ENCODE measurements around the gene SPC25. TPM values are rescaled to one million over a fixed set of nuclear protein-coding genes. Genes with fewer than 3 reads are reported as not detected.

The SPC25 gene
- total and polyA plus RNA-seq, 2 of the 13 experiments (the other 11 are each of a cell fraction or from before 2014, with no cell fraction given) = 11.3 to 26.5 TPM

DNA sequence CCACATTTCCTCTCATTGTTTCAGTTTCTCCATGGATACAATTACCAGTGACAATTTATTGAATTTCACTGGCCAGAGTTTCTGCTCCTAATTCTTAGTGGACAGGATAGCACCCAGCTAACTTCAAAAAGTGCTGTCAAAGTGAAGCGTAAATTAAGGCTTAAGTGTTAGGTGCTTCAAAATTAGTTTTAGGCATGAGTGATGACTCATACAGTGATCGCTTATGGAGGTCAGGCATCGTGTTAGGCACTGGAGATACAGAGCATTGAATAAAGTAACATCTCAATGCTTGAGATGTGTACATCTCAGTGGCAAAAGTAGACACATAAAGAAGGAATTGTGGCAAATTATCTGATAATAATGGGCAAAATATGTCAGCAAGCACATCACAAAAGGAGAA lies 47.0 kb downstream of the SPC25 start (continued):
- TF ChIP-seq, protein P1, sequence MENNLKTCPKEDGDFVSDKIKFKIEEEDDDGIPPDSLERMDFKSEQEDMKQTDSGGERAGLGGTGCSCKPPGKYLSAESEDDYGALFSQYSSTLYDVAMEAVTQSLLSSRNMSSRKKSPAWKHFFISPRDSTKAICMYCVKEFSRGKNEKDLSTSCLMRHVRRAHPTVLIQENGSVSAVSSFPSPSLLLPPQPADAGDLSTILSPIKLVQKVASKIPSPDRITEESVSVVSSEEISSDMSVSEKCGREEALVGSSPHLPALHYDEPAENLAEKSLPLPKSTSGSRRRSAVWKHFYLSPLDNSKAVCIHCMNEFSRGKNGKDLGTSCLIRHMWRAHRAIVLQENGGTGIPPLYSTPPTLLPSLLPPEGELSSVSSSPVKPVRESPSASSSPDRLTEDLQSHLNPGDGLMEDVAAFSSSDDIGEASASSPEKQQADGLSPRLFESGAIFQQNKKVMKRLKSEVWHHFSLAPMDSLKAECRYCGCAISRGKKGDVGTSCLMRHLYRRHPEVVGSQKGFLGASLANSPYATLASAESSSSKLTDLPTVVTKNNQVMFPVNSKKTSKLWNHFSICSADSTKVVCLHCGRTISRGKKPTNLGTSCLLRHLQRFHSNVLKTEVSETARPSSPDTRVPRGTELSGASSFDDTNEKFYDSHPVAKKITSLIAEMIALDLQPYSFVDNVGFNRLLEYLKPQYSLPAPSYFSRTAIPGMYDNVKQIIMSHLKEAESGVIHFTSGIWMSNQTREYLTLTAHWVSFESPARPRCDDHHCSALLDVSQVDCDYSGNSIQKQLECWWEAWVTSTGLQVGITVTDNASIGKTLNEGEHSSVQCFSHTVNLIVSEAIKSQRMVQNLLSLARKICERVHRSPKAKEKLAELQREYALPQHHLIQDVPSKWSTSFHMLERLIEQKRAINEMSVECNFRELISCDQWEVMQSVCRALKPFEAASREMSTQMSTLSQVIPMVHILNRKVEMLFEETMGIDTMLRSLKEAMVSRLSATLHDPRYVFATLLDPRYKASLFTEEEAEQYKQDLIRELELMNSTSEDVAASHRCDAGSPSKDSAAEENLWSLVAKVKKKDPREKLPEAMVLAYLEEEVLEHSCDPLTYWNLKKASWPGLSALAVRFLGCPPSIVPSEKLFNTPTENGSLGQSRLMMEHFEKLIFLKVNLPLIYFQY (CRISPR knock-in tag; IDR thresholded peaks at IDR 0.05; ENCODE audit: borderline replicate concordance) = no peak
- TF ChIP-seq, protein P2, sequence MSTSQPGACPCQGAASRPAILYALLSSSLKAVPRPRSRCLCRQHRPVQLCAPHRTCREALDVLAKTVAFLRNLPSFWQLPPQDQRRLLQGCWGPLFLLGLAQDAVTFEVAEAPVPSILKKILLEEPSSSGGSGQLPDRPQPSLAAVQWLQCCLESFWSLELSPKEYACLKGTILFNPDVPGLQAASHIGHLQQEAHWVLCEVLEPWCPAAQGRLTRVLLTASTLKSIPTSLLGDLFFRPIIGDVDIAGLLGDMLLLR (CRISPR knock-in tag; IDR thresholded peaks at IDR 0.05) = no peak

DNA sequence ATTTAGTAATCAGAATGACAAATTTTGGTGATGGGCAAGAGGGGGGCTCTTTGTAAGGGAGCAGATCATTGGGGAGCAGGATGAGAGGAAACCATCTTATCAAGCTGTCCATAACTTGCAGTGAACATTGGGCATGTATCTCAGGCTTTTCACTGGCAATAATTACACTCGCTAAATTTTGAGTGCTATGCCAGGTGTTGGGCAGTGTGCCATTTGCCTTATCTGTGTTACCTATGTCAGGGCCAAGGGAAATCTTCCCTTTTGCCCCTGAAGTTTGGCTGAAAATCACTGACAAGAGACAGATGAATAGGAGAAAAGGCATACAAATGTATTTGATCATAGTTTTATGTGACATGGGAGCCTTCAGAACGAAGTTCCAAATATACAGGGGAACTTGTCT lies 48.8 kb downstream of the SPC25 start:
- Histone ChIP-seq H3K4me1 (ENCODE audit: insufficient read depth, low read length) (no peaks in the 10 kb centered on the region), H3K9ac (ENCODE audit: insufficient read depth, low read depth, low read length) (no peak overlapping the region), H3K27me3 (ENCODE audit: control insufficient read depth in 1 of 2, insufficient read depth in 2 of 2, low read length in 2 of 2) (no peaks in the 10 kb centered on the region), H4K20me1 (ENCODE audit: insufficient read depth, low read length) (no peaks in the 10 kb centered on the region), H3K36me3 (replicated peaks in 1 of 2; ENCODE audit: control insufficient read depth in 1 of 2, insufficient read depth in 2 of 2, low read length in 2 of 2) (no peaks in the 10 kb centered on the region), H3K4me3 (replicated peaks in 1 of 3; ENCODE audit: insufficient read depth in 1 of 3, low read depth in 2 of 3, low read length in 3 of 3) (no peak overlapping the region), H3K27ac (ENCODE audit: extremely low read length, insufficient read depth, low read length) (no peak overlapping the region), H3K9me3 (ENCODE audit: low read length) (no peaks in the 10 kb centered on the region), H3K4me2 (ENCODE audit: low read depth, low read length) (no peak overlapping the region), H3K79me2 (ENCODE audit: insufficient read depth, low read length) (no peaks in the 10 kb centered on the region), H2AFZ (ENCODE audit: low read length) (no peak overlapping the region)
- CTCF ChIA-PET (ENCODE audit: low intra/inter-chr PET ratio, low total read pairs) = no interaction called here
- in situ Hi-C loops (cut with HindIII; ENCODE audit: extremely low pct_ligation_motif_present, low pct_unique_long_range_greater_than_20kb) = no loop called here
- no peak for FAIRE-seq
- no peak for ATAC-seq
- BruUV-seq (replicated peaks) = no TSS peak
- DNase-seq (ENCODE audit: low spot score) = no peak
- intact Hi-C loops (cut with micrococcal nuclease; ENCODE audit: unreplicated experiment) = no loop called here
- WGBS (ENCODE audit: low lambda C conversion rate) = 30% methylated on average over 2 of the region's 2 CpGs
- POLR2A ChIA-PET = no interaction called here
- TF ChIP-seq NFYC (CRISPR knock-in tag; IDR thresholded peaks at IDR 0.05) (no peak), TAF15 (IDR thresholded peaks at IDR 0.05; ENCODE audit: low read depth, low read length, poor library complexity, severe bottlenecking) (no peak), MIXL1 (CRISPR knock-in tag; IDR thresholded peaks at IDR 0.05) (no peak), SSRP1 (CRISPR knock-in tag; IDR thresholded peaks at IDR 0.05) (no peak), U2AF1 (optimal IDR thresholded peaks at IDR 0.05; ENCODE audit: low read depth, low read length) (no peak), ZNF446 (CRISPR knock-in tag; IDR thresholded peaks at IDR 0.05) (no peak), FOXC1 (CRISPR knock-in tag; IDR thresholded peaks at IDR 0.05; ENCODE audit: borderline replicate concordance) (no peak), CEBPB (IDR thresholded peaks at IDR 0.05; ENCODE audit: borderline replicate concordance, low read depth, low read length) (no peak), CAMTA2 (CRISPR knock-in tag; IDR thresholded peaks at IDR 0.05; ENCODE audit: borderline replicate concordance) (no peak), ZFP41 (CRISPR knock-in tag; IDR thresholded peaks at IDR 0.05; ENCODE audit: borderline replicate concordance) (no peak)
- TF ChIP-seq, protein P3, sequence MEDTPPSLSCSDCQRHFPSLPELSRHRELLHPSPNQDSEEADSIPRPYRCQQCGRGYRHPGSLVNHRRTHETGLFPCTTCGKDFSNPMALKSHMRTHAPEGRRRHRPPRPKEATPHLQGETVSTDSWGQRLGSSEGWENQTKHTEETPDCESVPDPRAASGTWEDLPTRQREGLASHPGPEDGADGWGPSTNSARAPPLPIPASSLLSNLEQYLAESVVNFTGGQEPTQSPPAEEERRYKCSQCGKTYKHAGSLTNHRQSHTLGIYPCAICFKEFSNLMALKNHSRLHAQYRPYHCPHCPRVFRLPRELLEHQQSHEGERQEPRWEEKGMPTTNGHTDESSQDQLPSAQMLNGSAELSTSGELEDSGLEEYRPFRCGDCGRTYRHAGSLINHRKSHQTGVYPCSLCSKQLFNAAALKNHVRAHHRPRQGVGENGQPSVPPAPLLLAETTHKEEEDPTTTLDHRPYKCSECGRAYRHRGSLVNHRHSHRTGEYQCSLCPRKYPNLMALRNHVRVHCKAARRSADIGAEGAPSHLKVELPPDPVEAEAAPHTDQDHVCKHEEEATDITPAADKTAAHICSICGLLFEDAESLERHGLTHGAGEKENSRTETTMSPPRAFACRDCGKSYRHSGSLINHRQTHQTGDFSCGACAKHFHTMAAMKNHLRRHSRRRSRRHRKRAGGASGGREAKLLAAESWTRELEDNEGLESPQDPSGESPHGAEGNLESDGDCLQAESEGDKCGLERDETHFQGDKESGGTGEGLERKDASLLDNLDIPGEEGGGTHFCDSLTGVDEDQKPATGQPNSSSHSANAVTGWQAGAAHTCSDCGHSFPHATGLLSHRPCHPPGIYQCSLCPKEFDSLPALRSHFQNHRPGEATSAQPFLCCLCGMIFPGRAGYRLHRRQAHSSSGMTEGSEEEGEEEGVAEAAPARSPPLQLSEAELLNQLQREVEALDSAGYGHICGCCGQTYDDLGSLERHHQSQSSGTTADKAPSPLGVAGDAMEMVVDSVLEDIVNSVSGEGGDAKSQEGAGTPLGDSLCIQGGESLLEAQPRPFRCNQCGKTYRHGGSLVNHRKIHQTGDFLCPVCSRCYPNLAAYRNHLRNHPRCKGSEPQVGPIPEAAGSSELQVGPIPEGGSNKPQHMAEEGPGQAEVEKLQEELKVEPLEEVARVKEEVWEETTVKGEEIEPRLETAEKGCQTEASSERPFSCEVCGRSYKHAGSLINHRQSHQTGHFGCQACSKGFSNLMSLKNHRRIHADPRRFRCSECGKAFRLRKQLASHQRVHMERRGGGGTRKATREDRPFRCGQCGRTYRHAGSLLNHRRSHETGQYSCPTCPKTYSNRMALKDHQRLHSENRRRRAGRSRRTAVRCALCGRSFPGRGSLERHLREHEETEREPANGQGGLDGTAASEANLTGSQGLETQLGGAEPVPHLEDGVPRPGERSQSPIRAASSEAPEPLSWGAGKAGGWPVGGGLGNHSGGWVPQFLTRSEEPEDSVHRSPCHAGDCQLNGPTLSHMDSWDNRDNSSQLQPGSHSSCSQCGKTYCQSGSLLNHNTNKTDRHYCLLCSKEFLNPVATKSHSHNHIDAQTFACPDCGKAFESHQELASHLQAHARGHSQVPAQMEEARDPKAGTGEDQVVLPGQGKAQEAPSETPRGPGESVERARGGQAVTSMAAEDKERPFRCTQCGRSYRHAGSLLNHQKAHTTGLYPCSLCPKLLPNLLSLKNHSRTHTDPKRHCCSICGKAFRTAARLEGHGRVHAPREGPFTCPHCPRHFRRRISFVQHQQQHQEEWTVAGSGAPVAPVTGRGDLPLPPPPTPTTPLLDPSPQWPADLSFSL (CRISPR knock-in tag; IDR thresholded peaks at IDR 0.05) = no peak

Measured in HepG2 (cell line).